Activated CD4-positive, alpha-beta T cell treated with anti-CD3 and anti-CD28 coated beads, Interleukin-2, amount 50 U/mL, for 1 hour (primary cell): ENCODE data around the gene STRA6.

ENCODE experiments used
- DNase-seq: peaks from one replicate; pipeline ENCODE4 v3.0.0-alpha.2; 2020

Gene STRA6

GRCh38 chr15:74226761-74227540 lies 24.4 kb upstream of the STRA6 start:
- no peak for DNase-seq

GRCh38 chr15:74225928-74226327 lies 23.3 kb upstream of the STRA6 start:
- no peak for DNase-seq

DNA sequence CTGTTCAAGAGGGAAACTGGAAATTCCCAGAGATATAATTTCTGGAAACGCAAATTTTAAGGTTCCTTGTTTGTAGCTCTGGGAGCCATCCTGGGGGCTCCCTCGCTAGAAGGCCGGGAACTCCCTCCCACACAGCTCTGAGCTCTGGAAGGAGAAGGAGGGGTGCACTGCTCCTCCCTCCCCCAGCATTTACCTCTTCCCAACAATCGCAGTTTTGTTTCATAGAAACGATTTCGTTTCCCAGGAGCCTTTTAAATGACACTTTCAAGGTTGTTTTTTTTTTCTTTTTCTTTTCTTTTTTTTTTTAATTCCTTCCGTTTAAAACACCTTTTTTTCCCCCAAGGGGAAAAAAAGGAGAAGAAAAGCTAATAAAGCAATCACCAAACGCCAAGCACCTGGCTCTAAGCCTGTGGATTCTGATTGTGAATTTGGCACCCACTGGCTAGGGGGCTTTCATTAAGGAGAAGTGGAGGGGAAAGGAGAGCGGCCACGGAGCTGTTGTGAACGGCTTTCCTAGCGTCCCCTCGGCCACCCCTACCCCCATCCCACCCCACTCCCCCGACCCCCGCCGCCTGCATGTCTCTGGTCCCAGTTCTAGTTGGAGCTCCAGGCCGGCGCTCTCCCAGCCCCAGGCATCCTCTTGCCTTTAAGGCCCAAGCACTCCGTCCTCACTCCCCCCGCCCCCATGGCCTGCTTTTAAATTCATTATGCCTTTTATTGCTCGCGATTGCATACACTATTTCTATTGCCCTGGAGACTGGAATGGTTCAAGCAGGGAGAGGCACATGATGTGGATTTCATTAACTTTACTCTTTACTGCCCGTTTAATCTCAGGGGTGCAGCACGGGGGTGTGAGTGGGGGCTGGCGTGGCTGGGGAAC lies 19.9 kb upstream of the STRA6 start:
- DNase-seq = no peak

DNA sequence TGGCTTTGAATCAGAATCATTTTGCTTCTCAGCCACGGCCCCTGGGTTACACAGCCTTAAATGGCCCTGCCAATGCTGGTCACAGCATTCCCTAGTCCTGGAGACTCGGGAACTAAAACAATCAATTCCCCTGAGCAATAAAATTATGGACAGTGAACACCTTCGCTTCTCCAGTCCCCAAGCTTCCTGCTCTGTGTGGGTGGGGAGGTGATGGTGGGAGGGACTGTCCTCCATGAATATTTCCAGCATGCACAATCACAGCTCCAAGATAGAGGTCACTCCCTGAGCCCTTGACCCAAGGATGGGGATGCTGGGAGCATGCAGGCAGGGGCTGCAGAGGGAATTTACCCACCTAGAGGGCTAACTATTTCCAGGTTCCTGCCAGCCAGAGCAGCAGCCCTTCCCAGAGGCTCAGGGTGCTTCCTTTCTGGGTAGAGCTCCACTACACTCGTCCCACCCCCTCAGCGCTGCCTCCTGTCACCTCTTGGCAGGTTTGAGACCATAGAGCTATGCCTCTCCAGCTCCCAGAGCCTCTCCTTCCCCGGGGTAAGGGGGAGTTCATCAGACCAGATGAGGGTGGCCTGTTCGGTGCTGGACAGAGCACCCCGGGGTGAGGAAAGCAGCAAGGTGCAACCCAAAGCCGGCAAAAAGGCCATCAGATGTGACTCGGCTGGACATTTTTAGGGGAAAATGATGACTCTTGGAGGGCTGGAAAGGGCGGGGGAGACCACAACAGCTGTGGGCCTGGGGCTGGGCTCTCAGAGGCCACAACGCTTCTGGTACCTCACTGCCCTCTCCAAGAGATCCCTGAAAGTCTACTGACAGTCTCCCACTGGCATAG lies 19.0 kb upstream of the STRA6 start:
- DNase-seq = no peak

- DNase-seq = no peak
These were observed 18.1 kb upstream of the STRA6 start for GRCh38 chr15:74220475-74221248.

DNA sequence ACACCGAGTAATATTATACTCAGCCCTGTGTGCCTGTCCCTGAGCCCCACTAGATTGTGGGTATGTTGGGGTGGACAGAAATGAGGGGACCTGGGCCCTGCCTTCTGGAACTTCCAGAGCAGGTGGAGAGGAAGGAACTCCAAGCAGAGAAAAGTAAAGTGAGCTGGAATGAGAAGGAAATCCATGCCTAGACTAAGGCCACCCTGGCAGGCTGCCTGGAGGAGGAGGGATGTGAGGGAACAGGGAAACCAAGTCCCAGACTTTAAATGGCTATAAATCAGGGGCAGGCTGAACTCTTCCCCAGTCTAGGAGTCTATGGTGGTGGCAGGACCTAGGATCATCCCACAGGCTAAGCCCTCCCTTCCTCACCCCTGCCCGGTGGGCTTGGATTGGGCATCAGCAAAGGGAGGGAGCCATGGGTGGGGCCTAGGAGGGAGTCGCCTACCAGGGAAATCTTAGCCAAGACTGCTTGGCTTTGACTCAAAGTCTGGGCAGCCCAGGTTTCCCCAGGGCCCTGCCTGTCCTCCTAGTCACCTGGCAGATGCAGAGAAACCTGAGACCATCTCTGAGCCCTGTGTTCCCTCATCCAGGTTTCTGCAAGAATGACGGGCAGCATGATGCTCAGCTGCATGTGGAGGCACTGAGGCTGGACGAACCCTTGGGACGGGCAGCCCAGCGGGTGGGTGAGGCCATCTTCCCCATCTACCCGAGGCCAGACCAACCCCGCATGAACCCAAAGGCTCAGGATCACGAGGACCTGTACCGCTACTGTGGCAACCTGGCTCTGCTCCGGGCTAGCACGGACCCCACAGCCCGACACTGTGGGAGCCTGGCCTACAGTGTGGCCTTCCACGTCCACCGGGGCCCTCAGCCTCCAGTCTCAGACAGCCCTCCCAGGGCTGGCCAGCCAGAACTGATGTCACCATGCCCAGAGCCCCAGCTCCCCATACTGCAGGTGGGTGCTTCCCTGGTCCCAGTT lies 15.6 kb upstream of the STRA6 start:
- DNase-seq = no peak

DNA sequence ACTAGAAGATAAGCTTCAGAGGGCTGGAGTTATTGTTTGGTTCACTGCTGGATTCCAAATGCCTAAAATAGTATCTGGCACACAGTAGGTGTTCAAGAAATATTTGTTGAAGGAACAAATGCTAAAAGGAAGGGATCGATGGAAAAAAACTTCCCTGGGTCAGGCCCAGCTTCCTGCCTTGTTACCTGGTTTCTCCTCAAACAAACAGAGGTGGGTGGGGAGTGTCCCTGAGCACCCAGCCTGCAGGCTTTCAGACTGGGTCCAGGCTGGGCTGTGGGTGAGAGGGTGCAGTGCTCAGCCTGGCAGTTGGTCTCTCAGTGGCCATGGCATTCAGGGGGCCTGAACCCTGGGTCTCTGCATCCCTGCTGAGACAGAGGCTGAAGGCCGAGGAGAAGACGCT lies 14.4 kb upstream of the STRA6 start:
- no peak for DNase-seq

GRCh38 chr15:74215958-74216357 lies 13.4 kb upstream of the STRA6 start:
- no peak for DNase-seq

- no peak for DNase-seq
These were observed 11.9 kb upstream of the STRA6 start for GRCh38 chr15:74214324-74215021.

- DNase-seq = no peak
These were observed 11.3 kb upstream of the STRA6 start for GRCh38 chr15:74213858-74214284.

DNA sequence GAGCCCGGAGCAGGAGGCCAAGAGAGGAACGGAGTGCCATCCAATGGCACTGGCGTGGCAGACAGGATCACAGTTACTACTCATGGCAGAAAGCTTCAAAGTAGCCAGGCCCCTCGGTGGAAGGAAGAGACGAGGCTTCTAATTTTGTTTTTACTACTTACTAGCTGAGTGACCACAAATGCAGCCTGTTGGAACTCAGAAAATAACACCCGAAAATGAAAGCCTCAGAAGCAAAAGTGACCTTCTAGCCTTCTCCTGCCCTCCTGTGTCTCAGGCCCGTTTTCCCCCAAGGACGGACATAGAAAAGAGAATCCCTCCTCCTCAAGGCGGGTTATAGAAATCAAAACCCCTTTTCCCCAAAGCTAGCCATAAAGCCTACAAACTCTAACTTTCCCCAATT lies 9.9 kb upstream of the STRA6 start:
- no peak for DNase-seq

GRCh38 chr15:74211656-74212055 lies 9.1 kb upstream of the STRA6 start:
- DNase-seq = no peak

GRCh38 chr15:74210729-74211128 lies 8.1 kb upstream of the STRA6 start:
- no peak for DNase-seq

DNA sequence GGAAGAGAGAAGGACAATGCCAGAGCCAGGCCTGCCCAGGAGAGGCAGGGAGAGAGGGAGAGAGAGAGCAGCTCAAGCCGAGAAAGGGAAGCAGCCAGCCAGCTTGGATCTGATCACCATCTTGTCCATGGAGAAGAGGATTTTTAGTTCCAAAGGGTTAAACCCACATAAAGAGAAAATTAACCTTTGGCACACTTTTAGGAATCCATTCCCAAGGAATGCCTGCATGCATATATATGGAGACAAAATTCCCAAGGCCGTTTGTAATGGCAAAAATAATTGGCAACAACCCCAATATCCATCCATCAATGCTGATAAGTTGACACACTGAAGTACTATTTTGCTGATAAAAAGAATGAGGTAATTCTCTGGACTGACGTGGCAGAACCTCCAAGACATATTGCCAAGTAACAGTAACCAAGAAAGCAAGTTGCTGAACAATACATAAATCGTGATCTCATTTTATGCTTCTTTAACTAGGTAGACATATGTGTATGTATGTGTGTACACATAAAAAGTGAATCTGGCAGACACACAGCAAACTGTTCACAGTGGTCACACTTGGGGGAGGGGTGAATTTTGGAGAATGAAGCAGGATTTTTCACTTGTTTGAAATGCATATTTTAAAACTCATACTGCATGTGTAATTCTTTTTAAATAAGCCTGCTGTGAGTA lies 7.5 kb upstream of the STRA6 start:
- DNase-seq = no peak

DNA sequence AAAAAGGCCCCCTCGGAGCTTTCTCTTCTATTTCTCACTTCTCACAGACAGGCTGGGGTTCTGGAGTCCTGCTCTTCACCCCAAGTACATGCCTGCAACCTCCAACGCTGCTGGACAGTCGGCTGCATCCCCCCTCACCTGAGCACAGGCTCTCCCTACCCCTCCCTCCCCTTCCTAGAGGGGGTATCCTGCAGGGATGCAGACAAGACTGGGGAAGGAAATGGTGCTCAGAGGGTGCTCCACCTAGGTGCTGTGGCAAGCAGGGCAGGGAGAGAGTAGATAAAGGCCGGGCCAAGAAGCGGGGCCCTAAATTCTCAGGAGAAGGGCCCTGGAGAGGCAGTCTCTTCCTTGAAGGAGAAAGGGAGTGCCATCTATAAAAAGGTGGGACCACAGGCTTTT lies 7.0 kb upstream of the STRA6 start:
- DNase-seq = no peak

DNA sequence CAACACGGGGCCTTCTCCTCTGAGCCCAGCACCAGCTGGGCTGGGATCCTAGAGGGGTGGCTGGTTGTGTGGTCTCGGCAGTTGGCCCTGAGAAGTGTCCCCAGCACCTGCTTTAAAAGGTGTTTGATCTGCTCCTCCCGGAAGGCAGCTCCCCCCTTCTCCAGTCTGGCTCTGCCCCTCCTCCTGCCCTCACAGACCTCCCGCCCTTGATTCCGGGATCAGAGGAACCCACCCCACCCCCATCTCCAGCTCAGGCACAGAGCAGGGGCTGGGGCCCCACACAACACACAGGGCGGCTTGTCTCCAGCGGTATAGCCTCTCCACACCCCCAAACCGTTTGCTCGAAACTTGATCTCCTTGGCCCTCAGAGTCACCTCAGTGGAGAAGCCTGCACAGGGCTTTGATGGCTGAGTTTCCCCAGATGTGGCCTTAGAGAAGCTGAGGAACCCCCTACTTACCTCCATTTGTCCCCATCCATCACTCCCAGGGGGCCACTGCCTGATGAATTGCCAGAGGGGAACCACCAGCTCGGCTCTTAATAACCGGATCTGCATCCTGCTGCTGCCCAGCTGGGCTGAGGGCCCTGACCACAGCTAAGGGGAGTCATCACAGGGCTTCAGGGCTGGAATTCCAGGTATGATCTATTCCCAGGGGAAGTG lies 6.4 kb upstream of the STRA6 start:
- no peak for DNase-seq

DNA sequence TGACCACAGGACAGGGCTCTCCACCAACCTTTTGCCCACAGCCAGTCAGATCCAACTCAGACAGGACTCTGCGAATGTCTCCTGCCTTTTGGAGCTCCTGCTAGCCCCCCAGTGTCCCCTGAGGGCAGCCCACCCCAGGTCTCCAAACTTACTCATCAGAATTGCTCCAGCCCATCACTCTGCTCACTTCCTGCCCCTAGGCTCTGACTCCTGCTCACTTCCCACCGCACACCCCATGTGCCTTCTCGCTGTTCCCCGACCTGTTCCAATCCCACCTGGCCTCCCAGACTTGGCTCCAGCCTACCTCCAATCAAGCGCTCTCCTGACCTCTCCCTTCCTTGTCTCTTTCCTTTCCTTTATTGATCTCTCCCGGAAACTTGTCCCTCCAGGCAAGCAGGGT lies 5.9 kb upstream of the STRA6 start:
- DNase-seq = no peak

GRCh38 chr15:74207652-74208440 lies 5.3 kb upstream of the STRA6 start:
- no peak for DNase-seq
